HL-60/S4 (cell line): ENCODE data around the gene AKAP8L.

ENCODE experiments used
- in situ Hi-C: fragments of 300-500 bp; cut with MboI; formaldehyde crosslinking; loops from 2 replicates; pipeline ENCODE4 v1.14.3; 2022; ENCODE audit warnings: low sequenced_read_pairs

Gene AKAP8L

GRCh38 chr19:15433519-15434069, 14.8 kb upstream of the AKAP8L start:
- in situ Hi-C loops, result no loop called here

- in situ Hi-C loops, result no loop called here
Observed at GRCh38 chr19:15432629-15433518, 14.1 kb upstream of the AKAP8L start.

- in situ Hi-C loops, result no loop called here
Observed at GRCh38 chr19:15432018-15432494, 13.3 kb upstream of the AKAP8L start.

GRCh38 chr19:15431396-15432017, 12.7 kb upstream of the AKAP8L start:
- in situ Hi-C loops, result no loop called here

- in situ Hi-C loops, result no loop called here
Observed at GRCh38 chr19:15430526-15431120, 11.8 kb upstream of the AKAP8L start.

- in situ Hi-C loops, result no loop called here
Observed at GRCh38 chr19:15429825-15430467, 11.2 kb upstream of the AKAP8L start.

GRCh38 chr19:15428956-15429824, 10.4 kb upstream of the AKAP8L start:
- in situ Hi-C loops, result no loop called here

- in situ Hi-C loops, result no loop called here
Observed at GRCh38 chr19:15427991-15428471, 9.2 kb upstream of the AKAP8L start.

- in situ Hi-C loops, result no loop called here
Observed at GRCh38 chr19:15427350-15427700, 8.5 kb upstream of the AKAP8L start.

- in situ Hi-C loops, result no loop called here
Observed at GRCh38 chr19:15426485-15427349, 7.9 kb upstream of the AKAP8L start.

- in situ Hi-C loops, result no loop called here
Observed at GRCh38 chr19:15425321-15425950, 6.6 kb upstream of the AKAP8L start.

GRCh38 chr19:15424692-15425272, 6.0 kb upstream of the AKAP8L start:
- in situ Hi-C loops, result no loop called here

- in situ Hi-C loops, result no loop called here
Observed at GRCh38 chr19:15424121-15424520, 5.3 kb upstream of the AKAP8L start.

- in situ Hi-C loops, result no loop called here
Observed at GRCh38 chr19:15423130-15423529, 4.3 kb upstream of the AKAP8L start.

- in situ Hi-C loops, result no loop called here
Observed at GRCh38 chr19:15422296-15423075, 3.7 kb upstream of the AKAP8L start.

- in situ Hi-C loops, result no loop called here
Observed at GRCh38 chr19:15421721-15422260, 3.0 kb upstream of the AKAP8L start.

GRCh38 chr19:15421136-15421695, 2.4 kb upstream of the AKAP8L start:
- in situ Hi-C loops, result no loop called here
